C1 segment of cervical spinal cord (tissue), 14 donors: Measurements from ENCODE around the gene MTAP.

Source experiments
- DNase-seq, 14 donors: peaks; one replicate each; lab custom pipeline; 2025; lab: John Stamatoyannopoulos, UW

The MTAP gene

GRCh38 chr9:21969011-21969940 lies 166.8 kb downstream of the MTAP start:
- no peak for DNase-seq

- DNase-seq, result no peak
These were observed 167.7 kb downstream of the MTAP start for GRCh38 chr9:21969951-21970799.

DNA sequence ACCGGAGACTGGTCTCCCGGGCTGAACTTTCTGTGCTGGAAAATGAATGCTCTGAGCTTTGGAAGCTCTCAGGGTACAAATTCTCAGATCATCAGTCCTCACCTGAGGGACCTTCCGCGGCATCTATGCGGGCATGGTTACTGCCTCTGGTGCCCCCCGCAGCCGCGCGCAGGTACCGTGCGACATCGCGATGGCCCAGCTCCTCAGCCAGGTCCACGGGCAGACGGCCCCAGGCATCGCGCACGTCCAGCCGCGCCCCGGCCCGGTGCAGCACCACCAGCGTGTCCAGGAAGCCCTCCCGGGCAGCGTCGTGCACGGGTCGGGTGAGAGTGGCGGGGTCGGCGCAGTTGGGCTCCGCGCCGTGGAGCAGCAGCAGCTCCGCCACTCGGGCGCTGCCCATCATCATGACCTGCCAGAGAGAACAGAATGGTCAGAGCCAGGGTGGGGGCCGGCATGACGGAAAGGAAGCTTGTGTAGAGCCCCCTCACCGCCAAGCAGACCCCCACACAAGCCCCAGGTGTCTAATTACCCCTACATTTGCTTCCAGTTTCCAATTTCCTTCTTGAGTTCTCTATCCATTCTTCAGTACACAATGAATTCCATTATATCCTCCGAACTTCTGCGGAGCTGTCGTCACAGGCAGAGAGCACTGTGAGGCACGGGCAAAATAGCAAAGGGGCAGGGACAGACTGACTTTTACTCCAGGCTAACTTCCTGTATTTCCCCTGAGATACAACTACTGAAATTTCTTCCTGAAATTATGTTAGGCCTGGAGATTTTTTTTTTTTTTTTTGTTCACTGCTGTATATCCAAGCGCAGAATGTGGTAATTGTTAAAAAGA lies 168.6 kb downstream of the MTAP start:
- DNase-seq, result no peak

- no peak for DNase-seq
These were observed 169.9 kb downstream of the MTAP start for GRCh38 chr9:21972361-21972760.

DNA sequence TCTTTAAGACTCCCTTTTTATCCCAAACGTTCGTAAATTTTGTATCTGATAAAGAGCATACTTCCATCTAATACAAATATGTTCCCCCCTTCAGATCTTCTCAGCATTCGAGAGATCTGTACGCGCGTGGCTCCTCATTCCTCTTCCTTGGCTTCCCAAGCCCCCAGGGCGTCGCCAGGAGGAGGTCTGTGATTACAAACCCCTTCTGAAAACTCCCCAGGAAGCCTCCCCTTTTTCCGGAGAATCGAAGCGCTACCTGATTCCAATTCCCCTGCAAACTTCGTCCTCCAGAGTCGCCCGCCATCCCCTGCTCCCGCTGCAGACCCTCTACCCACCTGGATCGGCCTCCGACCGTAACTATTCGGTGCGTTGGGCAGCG lies 171.9 kb downstream of the MTAP start:
- no peak for DNase-seq

DNA sequence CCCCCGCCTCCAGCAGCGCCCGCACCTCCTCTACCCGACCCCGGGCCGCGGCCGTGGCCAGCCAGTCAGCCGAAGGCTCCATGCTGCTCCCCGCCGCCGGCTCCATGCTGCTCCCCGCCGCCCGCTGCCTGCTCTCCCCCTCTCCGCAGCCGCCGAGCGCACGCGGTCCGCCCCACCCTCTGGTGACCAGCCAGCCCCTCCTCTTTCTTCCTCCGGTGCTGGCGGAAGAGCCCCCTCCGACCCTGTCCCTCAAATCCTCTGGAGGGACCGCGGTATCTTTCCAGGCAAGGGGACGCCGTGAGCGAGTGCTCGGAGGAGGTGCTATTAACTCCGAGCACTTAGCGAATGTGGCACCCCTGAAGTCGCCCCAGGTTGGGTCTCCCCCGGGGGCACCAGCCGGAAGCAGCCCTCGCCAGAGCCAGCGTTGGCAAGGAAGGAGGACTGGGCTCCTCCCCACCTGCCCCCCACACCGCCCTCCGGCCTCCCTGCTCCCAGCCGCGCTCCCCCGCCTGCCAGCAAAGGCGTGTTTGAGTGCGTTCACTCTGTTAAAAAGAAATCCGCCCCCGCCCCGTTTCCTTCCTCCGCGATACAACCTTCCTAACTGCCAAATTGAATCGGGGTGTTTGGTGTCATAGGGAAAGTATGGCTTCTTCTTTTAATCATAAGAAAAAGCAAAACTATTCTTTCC lies 172.4 kb downstream of the MTAP start:
- DNase-seq, result peak in 1 of 14 donors; percentile 17

- DNase-seq, result no peak
These were observed 174.0 kb downstream of the MTAP start for GRCh38 chr9:21976334-21976875.

- no peak for DNase-seq
These were observed 180.0 kb downstream of the MTAP start for GRCh38 chr9:21982391-21982790.

GRCh38 chr9:21982861-21983560 lies 180.6 kb downstream of the MTAP start:
- DNase-seq, result no peak

DNA sequence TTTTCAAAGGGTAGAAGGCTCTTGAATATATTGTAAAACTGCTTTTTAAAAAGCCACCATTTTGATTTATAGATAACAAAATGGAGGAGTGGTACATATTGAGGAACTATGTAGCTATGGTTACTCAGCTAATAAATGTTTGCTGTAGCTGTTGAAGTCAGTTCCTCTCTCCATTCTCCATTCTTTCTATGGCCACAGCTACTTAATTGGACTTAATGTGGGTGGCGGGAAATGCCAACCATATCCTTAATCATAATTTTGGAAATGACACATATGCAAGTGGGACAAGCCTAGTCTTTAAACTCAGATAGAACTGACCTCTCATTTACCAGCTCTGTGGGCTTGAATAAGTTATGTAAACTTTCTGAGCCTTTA lies 181.1 kb downstream of the MTAP start:
- DNase-seq, result no peak

DNA sequence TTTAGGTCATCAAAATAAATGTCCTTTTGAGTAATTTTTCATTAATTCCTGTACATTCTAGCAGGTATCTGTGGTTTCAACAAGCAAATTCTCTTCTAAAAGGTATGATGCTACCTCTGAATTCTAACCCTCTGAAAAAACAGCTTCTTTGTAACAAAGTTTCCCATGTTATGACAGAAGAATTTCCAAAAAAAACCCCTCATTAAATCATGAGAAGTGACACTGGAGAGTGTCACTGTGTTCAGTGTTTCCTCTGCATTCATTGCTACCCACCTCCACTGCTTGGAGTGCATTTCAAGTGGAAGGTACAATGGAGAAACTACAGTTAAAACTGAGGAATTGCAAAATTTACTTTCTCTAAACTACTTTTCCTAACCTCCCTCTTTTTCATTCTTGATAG lies 181.7 kb downstream of the MTAP start:
- DNase-seq, result no peak

DNA sequence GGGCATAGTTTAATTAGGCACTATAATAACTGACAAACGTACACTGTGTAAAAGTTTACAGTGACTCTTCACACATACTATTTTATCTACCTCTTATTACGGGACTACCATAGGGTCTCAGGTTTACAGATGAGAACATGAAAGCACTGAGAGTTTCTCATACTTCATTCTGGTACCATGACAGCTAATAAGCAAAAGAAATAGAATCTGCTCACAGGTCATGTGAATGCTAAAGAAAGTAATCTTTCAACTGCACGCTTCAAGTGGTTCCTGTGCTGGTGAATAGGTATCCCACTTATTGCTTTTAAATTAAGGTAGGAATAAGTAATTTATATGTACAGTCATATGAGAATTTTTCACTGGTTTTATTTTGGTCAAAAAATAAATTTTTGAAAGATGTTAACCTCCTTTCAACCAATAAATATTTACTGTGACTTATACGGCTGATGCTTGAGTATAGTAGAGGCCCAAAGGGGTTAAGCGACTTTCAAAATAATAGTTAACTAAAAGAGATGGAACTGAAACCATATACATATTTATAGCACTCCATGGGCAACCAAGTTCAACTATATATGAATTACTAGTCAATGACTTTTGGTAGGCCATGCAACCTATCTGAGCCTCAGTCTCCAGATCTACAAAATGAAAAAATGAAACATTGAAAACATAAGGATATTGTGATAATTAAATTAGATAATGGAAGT lies 183.7 kb downstream of the MTAP start:
- no peak for DNase-seq
